Measurements from ENCODE around the gene TRIM37. TPM values are rescaled to one million over a fixed set of nuclear protein-coding genes. Genes with fewer than 3 reads are reported as not detected.

TRIM37 gene
- polyA plus RNA-seq, 1 of the 3 experiments (the other 2 are of a cell fraction) = 20.5 TPM

- WGBS (ENCODE audit: low lambda C conversion rate) = 75% methylated on average over 1 of the region's 1 CpG
Observed at GRCh38 chr17:59000022-59000421, 106.7 kb downstream of the TRIM37 start.

GRCh38 chr17:58999500-58999899, 107.2 kb downstream of the TRIM37 start:
- Histone ChIP-seq H3K4me1 (ENCODE audit: control insufficient read depth in 1 of 2, insufficient read depth in 2 of 2, low read depth in 1 of 2, low read length in 1 of 2) (peaks cover 0 to 5% of the 10 kb centered on the region in 2 experiments; a peak in 2 of 4 replicates), H3K4me3 (ENCODE audit: low read depth in 2 of 2, low read length in 1 of 2) (no peak overlapping the region), H3F3A (replicated peaks; ENCODE audit: insufficient read depth) (peaks cover 12% of the 10 kb centered on the region), H3K4me2 (no peak overlapping the region), H2AFZ (ENCODE audit: low read depth) (no peak overlapping the region), H3K27me3 (ENCODE audit: insufficient read depth) (no peaks in the 10 kb centered on the region), H3K9ac (no peak overlapping the region), H4K20me1 (ENCODE audit: insufficient read depth) (no peaks in the 10 kb centered on the region), H3K27ac (ENCODE audit: low read depth in 2 of 2, low read length in 1 of 2) (no peak overlapping the region), H3K9me2 (no peaks in the 10 kb centered on the region), H3K9me3 (no peaks in the 10 kb centered on the region), H3K79me2 (ENCODE audit: insufficient read depth) (no peaks in the 10 kb centered on the region), H3K36me3 (replicated peaks in 1 of 2; ENCODE audit: control insufficient read depth in 1 of 2, insufficient read depth in 2 of 2, low read length in 1 of 2) (peaks cover 24 to 35% of the 10 kb centered on the region in 2 experiments)
- no peak for DNase-seq
- ChIA-PET POLR2A (no interaction called here), CTCF (interaction anchor here (14.0 kb wide), 1 partner anchor 288 kb away, joined by 204 read pairs; no protein-coding TSS in a partner anchor)
- WGBS (ENCODE audit: low lambda C conversion rate) = 100% methylated on average over 1 of the region's 1 CpG
- TF ChIP-seq SMC3 (IDR thresholded peaks at IDR 0.05; ENCODE audit: low read depth, low read length) (no peak), GATA2 (CRISPR knock-in tag; IDR thresholded peaks at IDR 0.05) (no peak), TAF1 (IDR thresholded peaks at IDR 0.05; ENCODE audit: borderline replicate concordance, low read depth, low read length) (no peak)

More at GRCh38 chr17:59000022-59000421, 106.7 kb downstream of the TRIM37 start:
- H3F3A ChIP-seq (replicated peaks; ENCODE audit: insufficient read depth) = peaks cover 15% of the 10 kb centered on the region
- DNase-seq = no peak
- peaks cover 0 to 5% of the 10 kb centered on the region in 2 experiments; a peak in 2 of 4 replicates for H3K4me1 ChIP-seq (ENCODE audit: control insufficient read depth in 1 of 2, insufficient read depth in 2 of 2, low read depth in 1 of 2, low read length in 1 of 2)
- no peak overlapping the region for H3K4me2 ChIP-seq
- H3K27ac ChIP-seq (ENCODE audit: low read depth in 2 of 2, low read length in 1 of 2) = no peak overlapping the region
- H2AFZ ChIP-seq (ENCODE audit: low read depth) = no peak overlapping the region
- H3K4me3 ChIP-seq (ENCODE audit: low read depth in 2 of 2, low read length in 1 of 2) = no peak overlapping the region
- H3K9me2 ChIP-seq = no peaks in the 10 kb centered on the region
- no peaks in the 10 kb centered on the region for H4K20me1 ChIP-seq (ENCODE audit: insufficient read depth)
- H3K9me3 ChIP-seq = no peaks in the 10 kb centered on the region
- CTCF ChIA-PET = interaction anchor here (14.0 kb wide), 1 partner anchor 288 kb away, joined by 204 read pairs; no protein-coding TSS in a partner anchor
- POLR2A ChIA-PET = no interaction called here
- no peaks in the 10 kb centered on the region for H3K27me3 ChIP-seq (ENCODE audit: insufficient read depth)
- no peak overlapping the region for H3K9ac ChIP-seq
- peaks cover 24 to 35% of the 10 kb centered on the region in 2 experiments for H3K36me3 ChIP-seq (replicated peaks in 1 of 2; ENCODE audit: control insufficient read depth in 1 of 2, insufficient read depth in 2 of 2, low read length in 1 of 2)
- no peaks in the 10 kb centered on the region for H3K79me2 ChIP-seq (ENCODE audit: insufficient read depth)
- TF ChIP-seq SIN3A (IDR thresholded peaks at IDR 0.05; ENCODE audit: borderline replicate concordance, low read depth, low read length) (no peak), MXI1 (IDR thresholded peaks at IDR 0.05; ENCODE audit: low read depth, low read length) (no peak), NFIC (IDR thresholded peaks at IDR 0.05; ENCODE audit: borderline replicate concordance) (no peak), FOXJ3 (CRISPR knock-in tag; IDR thresholded peaks at IDR 0.05) (no peak)

DNA sequence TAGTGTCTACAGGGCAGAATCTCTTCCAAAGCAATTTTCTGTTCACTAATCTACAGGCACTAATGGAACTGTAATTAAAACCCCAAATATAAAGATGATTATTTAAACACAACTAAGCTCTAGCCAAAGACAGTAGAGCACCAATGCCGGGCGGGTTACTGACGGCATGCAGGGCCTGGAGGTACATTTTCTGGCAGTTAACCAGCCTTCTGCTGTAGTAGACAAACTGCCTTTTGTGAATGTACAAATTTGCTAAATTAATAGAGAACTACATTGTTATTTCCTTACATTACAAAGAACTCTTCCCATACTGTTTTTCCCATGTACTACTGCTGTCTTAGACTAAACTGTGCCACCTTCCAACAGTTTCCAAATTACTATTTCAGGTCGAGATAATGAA, 107.8 kb downstream of the TRIM37 start:
- H3K4me3 ChIP-seq (ENCODE audit: low read depth in 2 of 2, low read length in 1 of 2) = no peak overlapping the region
- TF ChIP-seq TEAD4 (IDR thresholded peaks at IDR 0.05; ENCODE audit: borderline replicate concordance, insufficient read depth) = no peak
- TF ChIP-seq GATA2 (CRISPR knock-in tag; IDR thresholded peaks at IDR 0.05) = no peak
- TF ChIP-seq USF1 (IDR thresholded peaks at IDR 0.05; ENCODE audit: borderline replicate concordance, low read depth) = no peak
- TF ChIP-seq RAD21 (IDR thresholded peaks at IDR 0.05; ENCODE audit: low read length) = no peak
- TF ChIP-seq MXI1 (IDR thresholded peaks at IDR 0.05; ENCODE audit: low read depth, low read length) = no peak
- no peak for TF ChIP-seq GABPA (IDR thresholded peaks at IDR 0.05; ENCODE audit: low read depth)
- TF ChIP-seq RXRA (IDR thresholded peaks at IDR 0.05; ENCODE audit: borderline replicate concordance, low read depth) = no peak
- TF ChIP-seq, protein P1, sequence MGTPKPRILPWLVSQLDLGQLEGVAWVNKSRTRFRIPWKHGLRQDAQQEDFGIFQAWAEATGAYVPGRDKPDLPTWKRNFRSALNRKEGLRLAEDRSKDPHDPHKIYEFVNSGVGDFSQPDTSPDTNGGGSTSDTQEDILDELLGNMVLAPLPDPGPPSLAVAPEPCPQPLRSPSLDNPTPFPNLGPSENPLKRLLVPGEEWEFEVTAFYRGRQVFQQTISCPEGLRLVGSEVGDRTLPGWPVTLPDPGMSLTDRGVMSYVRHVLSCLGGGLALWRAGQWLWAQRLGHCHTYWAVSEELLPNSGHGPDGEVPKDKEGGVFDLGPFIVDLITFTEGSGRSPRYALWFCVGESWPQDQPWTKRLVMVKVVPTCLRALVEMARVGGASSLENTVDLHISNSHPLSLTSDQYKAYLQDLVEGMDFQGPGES (IDR thresholded peaks at IDR 0.05; ENCODE audit: low read depth, low read length) = no peak
- no peak for TF ChIP-seq ELF1 (IDR thresholded peaks at IDR 0.05)
- TF ChIP-seq, protein P2, sequence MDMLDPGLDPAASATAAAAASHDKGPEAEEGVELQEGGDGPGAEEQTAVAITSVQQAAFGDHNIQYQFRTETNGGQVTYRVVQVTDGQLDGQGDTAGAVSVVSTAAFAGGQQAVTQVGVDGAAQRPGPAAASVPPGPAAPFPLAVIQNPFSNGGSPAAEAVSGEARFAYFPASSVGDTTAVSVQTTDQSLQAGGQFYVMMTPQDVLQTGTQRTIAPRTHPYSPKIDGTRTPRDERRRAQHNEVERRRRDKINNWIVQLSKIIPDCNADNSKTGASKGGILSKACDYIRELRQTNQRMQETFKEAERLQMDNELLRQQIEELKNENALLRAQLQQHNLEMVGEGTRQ (IDR thresholded peaks at IDR 0.05; ENCODE audit: borderline replicate concordance, low read depth, low read length) = no peak
- TF ChIP-seq SMC3 (IDR thresholded peaks at IDR 0.05; ENCODE audit: low read depth, low read length) = no peak
- no peak for TF ChIP-seq FOXJ3 (CRISPR knock-in tag; IDR thresholded peaks at IDR 0.05)
- TF ChIP-seq, protein P3, sequence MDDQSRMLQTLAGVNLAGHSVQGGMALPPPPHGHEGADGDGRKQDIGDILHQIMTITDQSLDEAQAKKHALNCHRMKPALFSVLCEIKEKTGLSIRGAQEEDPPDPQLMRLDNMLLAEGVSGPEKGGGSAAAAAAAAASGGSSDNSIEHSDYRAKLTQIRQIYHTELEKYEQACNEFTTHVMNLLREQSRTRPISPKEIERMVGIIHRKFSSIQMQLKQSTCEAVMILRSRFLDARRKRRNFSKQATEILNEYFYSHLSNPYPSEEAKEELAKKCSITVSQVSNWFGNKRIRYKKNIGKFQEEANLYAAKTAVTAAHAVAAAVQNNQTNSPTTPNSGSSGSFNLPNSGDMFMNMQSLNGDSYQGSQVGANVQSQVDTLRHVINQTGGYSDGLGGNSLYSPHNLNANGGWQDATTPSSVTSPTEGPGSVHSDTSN (IDR thresholded peaks at IDR 0.05) = no peak
- no peak for TF ChIP-seq TCF12 (IDR thresholded peaks at IDR 0.05)
- peaks cover 10% of the 10 kb centered on the region for H3F3A ChIP-seq (replicated peaks; ENCODE audit: insufficient read depth)
- H3K36me3 ChIP-seq (replicated peaks in 1 of 2; ENCODE audit: control insufficient read depth in 1 of 2, insufficient read depth in 2 of 2, low read length in 1 of 2) = peaks cover 26 to 35% of the 10 kb centered on the region in 2 experiments
- H3K9me2 ChIP-seq = no peaks in the 10 kb centered on the region
- no peak overlapping the region for H2AFZ ChIP-seq (ENCODE audit: low read depth)
- H3K4me2 ChIP-seq = no peak overlapping the region
- H3K27ac ChIP-seq (ENCODE audit: low read depth in 2 of 2, low read length in 1 of 2) = no peak overlapping the region
- H3K9ac ChIP-seq = no peak overlapping the region
- H4K20me1 ChIP-seq (ENCODE audit: insufficient read depth) = no peaks in the 10 kb centered on the region
- no peaks in the 10 kb centered on the region for H3K27me3 ChIP-seq (ENCODE audit: insufficient read depth)
- no peaks in the 10 kb centered on the region for H3K79me2 ChIP-seq (ENCODE audit: insufficient read depth)
- ChIA-PET POLR2A (no interaction called here), CTCF (interaction anchor here (14.0 kb wide), 1 partner anchor 287 kb away, joined by 204 read pairs; no protein-coding TSS in a partner anchor)
- peaks cover 0 to 5% of the 10 kb centered on the region in 2 experiments; a peak in 2 of 4 replicates for H3K4me1 ChIP-seq (ENCODE audit: control insufficient read depth in 1 of 2, insufficient read depth in 2 of 2, low read depth in 1 of 2, low read length in 1 of 2)
- no peaks in the 10 kb centered on the region for H3K9me3 ChIP-seq
- 85% methylated on average over 4 of the region's 4 CpGs for WGBS (ENCODE audit: low lambda C conversion rate)
- DNase-seq = no peak
